ENCODE data around the gene SUSD1. TPM values are rescaled to one million over a fixed set of nuclear protein-coding genes. Genes with fewer than 3 reads are reported as not detected.

SUSD1 gene
- total and polyA plus RNA-seq, 9 of the 15 experiments (the other 6 are each of a cell fraction or from before 2014, with no cell fraction given) = 10.9 to 44.4 (median 36.1) TPM

GRCh38 chr9:112064871-112065270 is 110.2 kb downstream of the SUSD1 start:
- H3K4me1 ChIP-seq (replicated peaks in 1 of 2; ENCODE audit: control insufficient read depth in 2 of 2, insufficient read depth in 2 of 2, low read length in 2 of 2) = peaks cover 12 to 46% of the 10 kb centered on the region in 2 experiments
- H3K9ac ChIP-seq (ENCODE audit: insufficient read depth in 1 of 2, low read depth in 2 of 2, low read length in 2 of 2) = no peak overlapping the region
- ATAC-seq (no peak), DNase-seq (ENCODE audit: extremely low read depth in 1 of 4, low spot score in 3 of 4) (no peak), FAIRE-seq (no peak)
- ChIA-PET CTCF (ENCODE audit: low intra/inter-chr PET ratio) (no interaction called here), POLR2A (no interaction called here)
- in situ Hi-C loops (cut with MboI) (no loop called here), intact Hi-C loops (cut with micrococcal nuclease) (no loop called here)
- no peak overlapping the region for H3K27ac ChIP-seq (ENCODE audit: extremely low read depth, low read depth, low read length)
- H3K4me3 ChIP-seq = no peak overlapping the region
- H2AFZ ChIP-seq (ENCODE audit: low read depth, low read length) = no peak overlapping the region
- H3K36me3 ChIP-seq (ENCODE audit: control insufficient read depth, insufficient read depth, low read length) = peaks cover 77% of the 10 kb centered on the region
- no peaks in the 10 kb centered on the region for H3K9me3 ChIP-seq (replicated peaks; ENCODE audit: control insufficient read depth, insufficient read depth, low read depth, low read length)
- WGBS (ENCODE audit: insufficient coverage, low coverage, missing lambda C conversion rate) = 96% methylated on average over 5 of the region's 5 CpGs
- H4K20me1 ChIP-seq (replicated peaks; ENCODE audit: control insufficient read depth, insufficient read depth, low read length) = no peaks in the 10 kb centered on the region
- BruUV-seq (replicated peaks) = no TSS peak
- H3K79me2 ChIP-seq (ENCODE audit: control insufficient read depth, insufficient read depth, low read length) = peaks cover 4% of the 10 kb centered on the region; the same call in 1 of the 3 replicates
- H3K27me3 ChIP-seq (ENCODE audit: control insufficient read depth in 2 of 2, insufficient read depth in 2 of 2, low read length in 2 of 2) = no peaks in the 10 kb centered on the region
- no peak overlapping the region for H3K4me2 ChIP-seq (ENCODE audit: insufficient read depth, low read length)
- no peaks in the 10 kb centered on the region for H3K9me1 ChIP-seq (ENCODE audit: control insufficient read depth, insufficient read depth, low read length)
- TF ChIP-seq E2F5 (CRISPR knock-in tag; IDR thresholded peaks at IDR 0.05) (no peak), SRSF3 (IDR thresholded peaks at IDR 0.05; ENCODE audit: insufficient read depth, low read length) (no peak), SREBF2 (CRISPR knock-in tag; IDR thresholded peaks at IDR 0.05) (no peak), ZNF740 (CRISPR knock-in tag; IDR thresholded peaks at IDR 0.05) (no peak), ZNF740 (tag; IDR thresholded peaks at IDR 0.05) (no peak), SMAD1 (IDR thresholded peaks at IDR 0.05; ENCODE audit: low read depth, low read length, partially characterized antibody) (no peak), SMARCB1 (IDR thresholded peaks at IDR 0.05; ENCODE audit: insufficient read length, low read depth) (no peak), PHF8 (IDR thresholded peaks at IDR 0.05; ENCODE audit: borderline replicate concordance, low read length) (no peak), MCM7 (IDR thresholded peaks at IDR 0.05) (no peak)
- TF ChIP-seq, protein P1, sequence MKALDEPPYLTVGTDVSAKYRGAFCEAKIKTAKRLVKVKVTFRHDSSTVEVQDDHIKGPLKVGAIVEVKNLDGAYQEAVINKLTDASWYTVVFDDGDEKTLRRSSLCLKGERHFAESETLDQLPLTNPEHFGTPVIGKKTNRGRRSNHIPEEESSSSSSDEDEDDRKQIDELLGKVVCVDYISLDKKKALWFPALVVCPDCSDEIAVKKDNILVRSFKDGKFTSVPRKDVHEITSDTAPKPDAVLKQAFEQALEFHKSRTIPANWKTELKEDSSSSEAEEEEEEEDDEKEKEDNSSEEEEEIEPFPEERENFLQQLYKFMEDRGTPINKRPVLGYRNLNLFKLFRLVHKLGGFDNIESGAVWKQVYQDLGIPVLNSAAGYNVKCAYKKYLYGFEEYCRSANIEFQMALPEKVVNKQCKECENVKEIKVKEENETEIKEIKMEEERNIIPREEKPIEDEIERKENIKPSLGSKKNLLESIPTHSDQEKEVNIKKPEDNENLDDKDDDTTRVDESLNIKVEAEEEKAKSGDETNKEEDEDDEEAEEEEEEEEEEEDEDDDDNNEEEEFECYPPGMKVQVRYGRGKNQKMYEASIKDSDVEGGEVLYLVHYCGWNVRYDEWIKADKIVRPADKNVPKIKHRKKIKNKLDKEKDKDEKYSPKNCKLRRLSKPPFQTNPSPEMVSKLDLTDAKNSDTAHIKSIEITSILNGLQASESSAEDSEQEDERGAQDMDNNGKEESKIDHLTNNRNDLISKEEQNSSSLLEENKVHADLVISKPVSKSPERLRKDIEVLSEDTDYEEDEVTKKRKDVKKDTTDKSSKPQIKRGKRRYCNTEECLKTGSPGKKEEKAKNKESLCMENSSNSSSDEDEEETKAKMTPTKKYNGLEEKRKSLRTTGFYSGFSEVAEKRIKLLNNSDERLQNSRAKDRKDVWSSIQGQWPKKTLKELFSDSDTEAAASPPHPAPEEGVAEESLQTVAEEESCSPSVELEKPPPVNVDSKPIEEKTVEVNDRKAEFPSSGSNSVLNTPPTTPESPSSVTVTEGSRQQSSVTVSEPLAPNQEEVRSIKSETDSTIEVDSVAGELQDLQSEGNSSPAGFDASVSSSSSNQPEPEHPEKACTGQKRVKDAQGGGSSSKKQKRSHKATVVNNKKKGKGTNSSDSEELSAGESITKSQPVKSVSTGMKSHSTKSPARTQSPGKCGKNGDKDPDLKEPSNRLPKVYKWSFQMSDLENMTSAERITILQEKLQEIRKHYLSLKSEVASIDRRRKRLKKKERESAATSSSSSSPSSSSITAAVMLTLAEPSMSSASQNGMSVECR (CRISPR knock-in tag; IDR thresholded peaks at IDR 0.05) = no peak

All from K562 (cell line).